Stomach (tissue), 4 donors: ENCODE measurements around the gene AKR1C2.

Source experiments
- EP300 ChIP-seq: sonication (generic); formaldehyde crosslinking; IDR thresholded peaks from one replicate; pipeline ENCODE4 v1.6.1; 2017; ENCODE audit warnings: antibody characterized with exemption
- POLR2A ChIP-seq, 4 donors: fragments of 450-650 bp; IDR thresholded peaks; one replicate each; pipeline ENCODE4 v1.6.1; 2016; ENCODE audit warnings: antibody characterized with exemption in 4 of 4, control low read depth in 2 of 4, mild to moderate bottlenecking in 1 of 4, moderate library complexity in 1 of 4
- POLR2AphosphoS5 ChIP-seq, 3 donors: sonication (generic); formaldehyde crosslinking; IDR thresholded peaks; one replicate each; pipeline ENCODE4 v1.6.1; 2016; ENCODE audit warnings: antibody characterized with exemption in 3 of 3
- TF ChIP-seq, protein P1 (sequence below), 7 experiments: fragments of 450-650 bp in 4 of 7; fragments of 200-600 bp in 3 of 7; sonication (generic) in 3 of 7; IDR thresholded peaks; one replicate each; pipeline ENCODE4 v1.5.1; 2016 to 2019; ENCODE audit warnings: antibody characterized with exemption in 7 of 7, control low read depth in 2 of 7, mild to moderate bottlenecking in 1 of 7

DNA sequence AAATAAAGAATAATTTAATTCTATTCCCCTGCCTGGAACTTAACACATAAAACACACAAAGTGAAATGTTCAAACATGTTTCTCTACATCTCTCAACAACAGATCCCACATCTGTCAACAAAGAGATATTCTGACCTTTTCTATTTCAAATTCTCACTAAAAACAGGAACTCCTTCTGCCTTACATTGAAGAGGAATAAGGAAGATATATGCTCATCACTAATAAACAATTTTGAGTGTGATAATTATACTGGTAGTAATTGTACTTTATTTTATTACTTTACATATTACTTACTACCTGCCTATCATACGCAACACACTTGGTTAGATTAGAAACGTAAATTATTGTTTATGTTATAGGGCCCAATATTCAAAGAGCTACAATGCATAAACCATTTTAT lies 13.4 kb downstream of the AKR1C2 start:
- TF ChIP-seq POLR2AphosphoS5 (IDR thresholded peaks at IDR 0.05) (no peak), POLR2A (IDR thresholded peaks at IDR 0.05) (no peak), EP300 (no peak)
- TF ChIP-seq, protein P1, sequence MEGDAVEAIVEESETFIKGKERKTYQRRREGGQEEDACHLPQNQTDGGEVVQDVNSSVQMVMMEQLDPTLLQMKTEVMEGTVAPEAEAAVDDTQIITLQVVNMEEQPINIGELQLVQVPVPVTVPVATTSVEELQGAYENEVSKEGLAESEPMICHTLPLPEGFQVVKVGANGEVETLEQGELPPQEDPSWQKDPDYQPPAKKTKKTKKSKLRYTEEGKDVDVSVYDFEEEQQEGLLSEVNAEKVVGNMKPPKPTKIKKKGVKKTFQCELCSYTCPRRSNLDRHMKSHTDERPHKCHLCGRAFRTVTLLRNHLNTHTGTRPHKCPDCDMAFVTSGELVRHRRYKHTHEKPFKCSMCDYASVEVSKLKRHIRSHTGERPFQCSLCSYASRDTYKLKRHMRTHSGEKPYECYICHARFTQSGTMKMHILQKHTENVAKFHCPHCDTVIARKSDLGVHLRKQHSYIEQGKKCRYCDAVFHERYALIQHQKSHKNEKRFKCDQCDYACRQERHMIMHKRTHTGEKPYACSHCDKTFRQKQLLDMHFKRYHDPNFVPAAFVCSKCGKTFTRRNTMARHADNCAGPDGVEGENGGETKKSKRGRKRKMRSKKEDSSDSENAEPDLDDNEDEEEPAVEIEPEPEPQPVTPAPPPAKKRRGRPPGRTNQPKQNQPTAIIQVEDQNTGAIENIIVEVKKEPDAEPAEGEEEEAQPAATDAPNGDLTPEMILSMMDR (IDR thresholded peaks at IDR 0.05): no peak
